DMS 273 treated with DMSO at 0.1 percent for 48 hours (cell line): ENCODE results near the gene RAMACL.

Source experiments
- DNase-seq: peaks from one replicate; lab custom pipeline; 2025; lab: John Stamatoyannopoulos, UW

The RAMACL gene

GRCh38 chr6:166573511-166574216, 12.8 kb downstream of the RAMACL start:
- no peak for DNase-seq

DNA sequence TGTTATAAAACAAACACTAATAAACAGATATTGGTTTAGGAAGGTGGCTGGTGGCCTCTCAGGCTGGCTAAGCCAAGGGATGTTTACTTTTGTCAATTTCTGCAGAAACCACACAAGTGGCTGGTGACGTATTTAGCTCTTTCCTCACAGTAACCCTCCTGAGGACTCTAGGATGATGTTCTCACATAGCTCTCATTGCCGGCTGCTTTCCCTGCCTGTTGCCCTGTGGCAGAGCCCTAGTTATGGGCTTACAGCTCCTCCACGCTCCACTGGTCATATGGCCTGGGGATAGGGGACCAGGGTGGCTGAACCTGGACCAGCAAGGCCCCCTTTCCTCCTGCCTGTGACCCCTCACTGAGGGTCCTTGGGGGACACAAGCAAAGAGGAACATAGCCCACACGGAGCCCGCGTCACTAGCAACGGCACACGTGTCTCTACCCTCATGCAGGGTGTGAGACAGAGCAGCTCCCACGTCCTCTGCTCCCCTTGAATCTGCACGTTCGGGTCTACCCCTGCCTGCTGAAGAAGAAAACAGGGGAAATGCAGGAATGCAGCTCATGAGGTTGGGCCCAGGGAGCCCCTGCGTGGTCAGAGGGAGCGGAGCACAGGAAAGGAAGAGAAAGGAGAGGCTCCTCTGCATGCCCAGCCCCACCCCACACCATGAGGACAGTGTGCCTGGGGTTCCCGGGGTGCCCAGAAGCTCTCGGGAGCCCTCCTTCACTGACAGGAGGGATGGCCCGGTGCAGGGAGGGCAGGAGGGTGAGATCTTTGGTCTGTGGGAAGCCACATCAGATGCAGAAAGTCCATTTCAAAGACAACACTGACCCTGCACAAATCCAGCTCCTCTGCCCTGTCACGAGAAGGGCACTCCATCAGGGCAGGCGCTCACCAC, 13.9 kb downstream of the RAMACL start:
- no peak for DNase-seq

GRCh38 chr6:166570929-166571713, 15.4 kb downstream of the RAMACL start:
- DNase-seq: no peak

GRCh38 chr6:166569206-166569605, 17.3 kb downstream of the RAMACL start:
- DNase-seq: no peak

GRCh38 chr6:166567813-166568212, 18.7 kb downstream of the RAMACL start:
- DNase-seq: no peak

DNA sequence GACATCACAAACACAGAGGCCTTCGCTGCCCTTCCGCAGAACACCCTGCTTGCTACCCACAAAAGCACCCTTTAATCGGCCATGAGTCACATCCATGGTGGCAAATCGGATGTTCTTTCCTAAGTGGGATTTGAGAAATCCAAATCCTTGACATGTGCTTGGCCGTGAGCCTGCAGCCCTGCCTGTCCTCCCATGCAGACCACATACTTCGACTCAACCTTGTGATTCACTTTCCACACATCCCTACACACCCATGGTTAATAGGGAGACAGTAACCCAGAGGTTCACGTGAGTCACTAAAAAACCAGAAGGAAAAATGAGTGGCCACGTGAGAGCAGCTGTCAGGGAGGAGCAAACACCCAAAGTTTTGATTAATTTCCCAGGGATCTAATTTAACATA, 19.4 kb downstream of the RAMACL start:
- DNase-seq: no peak

DNA sequence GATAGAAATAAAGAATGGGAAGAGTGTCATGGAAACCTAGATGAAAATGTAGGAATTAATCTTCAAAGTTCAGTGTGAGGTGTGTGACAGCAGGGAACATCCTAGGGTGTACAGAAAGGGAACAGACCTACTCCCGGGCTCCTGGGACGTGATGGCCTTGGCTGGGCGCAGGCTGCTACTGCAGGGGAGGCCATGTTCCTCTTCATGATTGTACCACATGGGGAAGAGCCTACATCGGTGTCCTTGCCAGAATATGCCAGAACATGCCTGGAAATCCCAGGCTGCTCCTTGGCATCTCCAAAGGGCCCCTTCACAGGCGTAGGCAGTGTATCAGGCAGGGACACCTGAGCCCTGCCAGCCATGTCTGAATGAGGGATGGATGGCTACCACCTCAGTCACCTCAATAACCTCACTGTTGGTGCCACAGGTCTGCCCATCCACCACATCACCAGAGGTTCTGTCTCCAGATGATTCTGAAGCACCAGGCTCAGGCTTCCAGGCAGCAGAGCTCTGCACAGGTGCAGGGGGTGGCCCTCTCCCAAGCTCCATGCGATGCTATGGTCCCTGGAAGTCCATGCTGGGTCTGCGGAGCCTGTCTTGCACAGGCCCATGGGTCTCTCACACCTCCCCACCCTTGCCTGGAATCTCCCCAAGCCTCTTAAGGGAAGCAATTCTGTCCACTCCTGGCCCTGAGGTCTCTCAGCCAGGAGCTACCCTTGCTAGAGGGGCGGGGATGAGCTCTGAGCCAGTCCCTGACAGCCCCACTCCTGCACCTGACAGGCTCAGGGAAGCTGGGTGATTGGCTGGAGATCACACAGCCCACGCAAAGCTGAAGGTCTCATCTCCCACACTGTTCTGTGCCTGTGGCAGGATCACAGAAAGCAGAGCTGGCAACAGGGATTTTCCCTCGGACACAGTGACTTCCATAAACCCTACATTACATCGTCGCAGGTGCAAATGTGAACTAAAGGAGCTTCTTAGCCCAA, 20.2 kb downstream of the RAMACL start:
- no peak for DNase-seq

GRCh38 chr6:166565084-166565967, 21.2 kb downstream of the RAMACL start:
- DNase-seq: no peak

- no peak for DNase-seq
Measured at GRCh38 chr6:166563805-166564204, 22.7 kb downstream of the RAMACL start.

- no peak for DNase-seq
Measured at GRCh38 chr6:166563200-166563599, 23.3 kb downstream of the RAMACL start.

GRCh38 chr6:166562726-166563125, 23.8 kb downstream of the RAMACL start:
- DNase-seq: no peak

- DNase-seq: no peak
Measured at GRCh38 chr6:166561771-166562359, 24.6 kb downstream of the RAMACL start.

- DNase-seq: no peak
Measured at GRCh38 chr6:166560222-166560621, 26.3 kb downstream of the RAMACL start.

GRCh38 chr6:166559662-166560061, 26.8 kb downstream of the RAMACL start:
- no peak for DNase-seq

DNA sequence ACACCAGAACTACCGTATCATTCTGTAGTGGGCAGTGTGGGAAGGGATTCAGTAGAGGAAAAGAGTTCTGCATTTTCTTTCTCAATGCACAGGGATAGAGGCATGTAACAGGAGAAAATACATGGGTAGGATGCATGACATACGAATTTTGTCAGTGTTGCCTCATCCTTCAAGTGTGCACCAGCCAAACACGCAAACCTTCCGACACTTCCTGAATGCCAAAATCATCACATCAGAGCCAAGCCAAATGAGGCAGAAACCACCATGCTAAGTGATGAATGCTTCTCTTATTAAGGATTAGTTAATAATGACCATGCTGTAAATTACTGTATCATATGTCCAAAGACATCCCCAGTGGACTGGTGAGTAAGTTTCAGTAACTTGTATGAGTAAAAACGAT, 27.3 kb downstream of the RAMACL start:
- DNase-seq: no peak

DNA sequence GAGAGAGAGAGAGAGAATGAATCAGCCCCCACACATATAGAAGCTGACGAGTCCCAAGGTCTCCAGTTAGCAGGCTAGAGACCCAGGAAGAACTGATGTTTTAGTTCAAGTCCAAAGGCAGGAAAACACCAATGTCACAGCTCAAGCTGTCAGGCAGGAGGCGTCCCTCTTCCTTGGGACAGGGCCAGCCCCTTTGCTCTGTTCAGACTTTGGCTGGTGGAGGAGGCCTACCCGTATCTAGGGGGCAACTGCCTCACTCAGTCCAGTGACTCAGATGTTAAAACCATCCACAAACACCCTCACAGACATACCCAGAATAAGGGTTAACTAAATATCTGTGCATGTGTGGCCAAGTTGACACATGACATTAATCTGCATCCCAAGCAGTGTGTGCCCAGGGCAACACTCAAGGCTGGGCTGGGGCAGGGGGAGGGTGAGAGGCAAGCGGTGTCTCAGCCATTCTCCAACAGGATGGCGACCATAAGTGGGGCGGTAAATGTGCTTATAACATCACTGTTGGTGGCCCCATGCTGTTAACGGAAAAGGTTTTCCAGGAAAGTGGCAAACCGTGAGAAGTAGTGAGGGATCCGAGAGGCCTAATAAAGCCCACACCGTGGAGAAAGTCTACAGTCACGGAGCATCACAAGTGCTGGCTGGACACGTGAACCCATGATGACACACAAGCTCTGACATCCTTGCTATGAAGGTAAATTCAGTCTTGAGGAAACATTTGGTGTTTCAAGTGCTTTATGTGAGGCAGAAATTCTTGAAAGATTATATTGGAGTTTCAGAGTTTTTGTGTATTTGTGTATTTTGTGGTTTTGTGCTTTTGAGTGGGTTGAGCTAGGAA, 28.1 kb downstream of the RAMACL start:
- DNase-seq: no peak

DNA sequence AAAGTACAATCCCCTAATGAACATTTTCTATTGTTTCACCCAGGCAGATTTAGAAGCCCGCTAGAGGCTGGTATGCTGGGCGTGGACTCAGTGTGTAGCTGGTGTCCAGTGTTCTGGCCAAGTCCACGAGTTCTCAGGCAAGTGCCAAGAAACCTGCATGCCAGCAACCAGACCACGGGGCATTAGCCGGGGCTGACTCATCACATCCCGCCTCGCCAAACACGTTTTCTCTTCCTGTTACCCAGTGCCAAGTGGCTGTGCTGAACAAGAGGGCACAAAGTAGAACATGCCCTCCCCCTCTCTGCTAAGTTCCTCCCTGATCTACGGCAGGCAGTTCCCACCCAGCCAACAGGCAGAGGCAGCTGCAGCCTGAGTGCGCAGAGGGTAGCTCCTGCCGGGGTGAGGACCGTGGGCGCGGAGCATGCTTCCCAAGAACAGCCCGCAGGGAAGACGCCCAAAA, 29.6 kb downstream of the RAMACL start:
- no peak for DNase-seq

DNA sequence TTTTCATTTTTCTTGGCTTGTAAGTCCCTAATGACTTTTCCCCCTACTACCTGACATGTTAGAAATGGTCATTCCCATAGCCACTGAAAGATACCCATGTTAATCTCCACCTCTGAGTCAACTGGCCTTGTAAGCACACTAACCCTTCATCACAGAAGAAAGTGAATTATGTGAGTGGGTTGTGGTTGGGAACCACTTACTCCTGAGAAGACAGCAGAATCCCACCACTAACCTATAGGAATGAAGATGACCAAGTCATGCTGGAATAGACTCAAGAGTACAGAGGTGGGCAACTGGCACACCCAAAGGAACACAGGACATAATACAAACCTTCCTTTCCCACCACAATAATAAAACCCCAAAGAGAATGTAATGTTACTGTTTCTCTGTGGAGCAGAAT, 30.1 kb downstream of the RAMACL start:
- no peak for DNase-seq

DNA sequence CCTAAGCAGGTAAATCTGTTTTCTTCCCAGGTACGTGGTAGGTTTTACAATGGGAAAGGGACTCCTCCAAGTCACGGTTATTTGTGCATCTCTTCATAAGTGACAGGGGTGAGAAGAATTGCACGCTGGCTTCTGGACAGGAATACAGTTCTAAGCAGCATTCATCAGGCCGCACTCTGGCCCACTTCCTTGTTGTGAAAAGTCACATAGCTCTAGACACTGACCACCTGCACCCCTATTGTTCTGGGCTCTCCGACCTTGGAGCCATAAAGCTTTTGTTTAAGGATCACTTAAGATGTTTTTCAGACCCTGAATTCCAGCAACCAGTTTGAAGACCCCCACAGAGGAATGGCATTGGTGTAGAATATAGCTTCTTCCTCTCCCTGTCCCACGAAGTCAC, 31.4 kb downstream of the RAMACL start:
- DNase-seq: no peak
